OCI-LY3 (cell line): ENCODE data around the gene SLC25A18.

ENCODE experiments used
- H2AFZ ChIP-seq: fragments of 200-600, 300-600 bp; shearing (Covaris generic); 2 replicates; pipeline ENCODE4 v1.6.0; 2014; ENCODE audit warnings: antibody characterized with exemption, low read depth, low read length
- H3K27ac ChIP-seq: fragments of 200-600, 300-600 bp; sonication (generic); 2 replicates; pipeline ENCODE4 v1.5.1; 2014; ENCODE audit warnings: mild to moderate bottlenecking, low read length, moderate library complexity, mixed read lengths
- H3K27me3 ChIP-seq: fragments of 200-600, 300-600 bp; sonication (generic); 2 replicates; pipeline ENCODE4 v1.6.1; 2014; ENCODE audit warnings: low read depth, low read length, mixed read lengths
- H3K36me3 ChIP-seq: fragments of 200-600, 300-600 bp; sonication (generic); replicated peaks from 2 replicates; pipeline ENCODE3; 2014; ENCODE audit warnings: low read depth, low read length, mixed read lengths
- H3K4me1 ChIP-seq: fragments of 300-600, 200-600 bp; sonication (generic); 2 replicates; pipeline ENCODE4 v1.6.1; 2014; ENCODE audit warnings: low read length, mixed read lengths
- H3K4me2 ChIP-seq: fragments of 200-600, 300-600 bp; sonication (generic); 2 replicates; pipeline ENCODE4 v1.6.1; 2014; ENCODE audit warnings: low read length, mixed read lengths
- H3K4me3 ChIP-seq: fragments of 300-600, 200-600 bp; sonication (generic); 2 replicates; pipeline ENCODE4 v1.5.1; 2014; ENCODE audit warnings: antibody characterized with exemption, mild to moderate bottlenecking, low read length, moderate library complexity
- H3K79me2 ChIP-seq: fragments of 300-600, 200-600 bp; shearing (Covaris generic); 2 replicates; pipeline ENCODE4 v1.6.1; 2014; ENCODE audit warnings: mild to moderate bottlenecking, low read length, mixed read lengths
- H3K9ac ChIP-seq: fragments of 300-600, 200-600 bp; shearing (Covaris generic); 2 replicates; pipeline ENCODE4 v1.6.0; 2014; ENCODE audit warnings: mild to moderate bottlenecking, low read length, moderate library complexity
- H3K9me3 ChIP-seq: fragments of 200-600, 300-600 bp; shearing (Covaris generic); 2 replicates; pipeline ENCODE4 v1.6.1; 2014; ENCODE audit warnings: low read length, mixed read lengths; ENCODE audit not compliant: insufficient read depth
- H4K20me1 ChIP-seq: fragments of 200-600, 300-600 bp; sonication (generic); 2 replicates; pipeline ENCODE4 v1.6.1; 2016; ENCODE audit warnings: low read length, mixed read lengths; ENCODE audit not compliant: insufficient read depth
- CTCF ChIP-seq: fragments of 200-600, 300-600 bp; sonication (generic); IDR thresholded peaks from 2 replicates; pipeline ENCODE4 v1.5.1; 2014; ENCODE audit warnings: antibody characterized with exemption, low read length, low read depth
- EZH2phosphoT487 ChIP-seq: fragments of 200-600 bp; shearing (Covaris generic); IDR thresholded peaks from 2 replicates; pipeline ENCODE4 v1.6.1; 2018; ENCODE audit warnings: antibody characterized with exemption, mixed run types, low read depth

The SLC25A18 gene

GRCh38 chr22:17612057-17612456 is 48.8 kb downstream of the SLC25A18 start:
- Histone ChIP-seq H3K79me2 (no peaks in the 10 kb centered on the region), H3K4me3 (no peak overlapping the region), H3K4me1 (no peaks in the 10 kb centered on the region), H2AFZ (no peak overlapping the region), H4K20me1 (peaks cover 4% of the 10 kb centered on the region; the same call in 1 of the 2 replicates), H3K9ac (no peak overlapping the region), H3K27ac (no peak overlapping the region), H3K27me3 (no peaks in the 10 kb centered on the region), H3K36me3 (peaks cover 27% of the 10 kb centered on the region), H3K9me3 (no peaks in the 10 kb centered on the region), H3K4me2 (no peak overlapping the region)
- TF ChIP-seq CTCF (no peak), EZH2phosphoT487 (no peak)

- Histone ChIP-seq H3K36me3 (peaks cover 20% of the 10 kb centered on the region), H3K4me3 (no peak overlapping the region), H3K4me1 (no peaks in the 10 kb centered on the region), H3K27me3 (no peaks in the 10 kb centered on the region), H3K27ac (no peak overlapping the region), H2AFZ (no peak overlapping the region), H4K20me1 (no peaks in the 10 kb centered on the region), H3K79me2 (no peaks in the 10 kb centered on the region), H3K9me3 (no peaks in the 10 kb centered on the region), H3K4me2 (no peak overlapping the region), H3K9ac (no peak overlapping the region)
- no peak for TF ChIP-seq CTCF
- no peak for TF ChIP-seq EZH2phosphoT487
These were observed 50.0 kb downstream of the SLC25A18 start for GRCh38 chr22:17613280-17613679.

GRCh38 chr22:17627961-17628405 is 64.7 kb downstream of the SLC25A18 start:
- peak overlapping the region; percentile 70; the same call in 1 of the 2 replicates for H2AFZ ChIP-seq
- H3K9ac ChIP-seq, result peak overlapping the region; percentile 75
- H4K20me1 ChIP-seq, result 0 out of 2 replicates have a peak, but pooled peaks cover 3% of the 10 kb centered on the region
- peak overlapping the region; percentile 87 for H3K4me2 ChIP-seq
- peaks cover 13% of the 10 kb centered on the region for H3K4me1 ChIP-seq
- peak overlapping the region; percentile 38 for H3K27ac ChIP-seq
- TF ChIP-seq CTCF (no peak), EZH2phosphoT487 (no peak)
- H3K4me3 ChIP-seq, result peak overlapping the region; percentile 85
- H3K36me3 ChIP-seq, result peaks cover 2% of the 10 kb centered on the region
- H3K27me3 ChIP-seq, result no peaks in the 10 kb centered on the region
- H3K79me2 ChIP-seq, result peaks cover 54% of the 10 kb centered on the region
- no peaks in the 10 kb centered on the region for H3K9me3 ChIP-seq

- Histone ChIP-seq H3K9ac (peak within 1 kb of the TSS; percentile 75), H3K4me3 (peak within 1 kb of the TSS; percentile 85), H2AFZ (peak within 1 kb of the TSS; percentile 92), H4K20me1 (0 out of 2 replicates have a peak, but pooled peaks cover 3% of the 10 kb centered on the region), H3K9me3 (no peaks in the 10 kb centered on the region), H3K4me2 (peak within 1 kb of the TSS; percentile 87), H3K36me3 (peaks cover 2% of the 10 kb centered on the region), H3K4me1 (peaks cover 13% of the 10 kb centered on the region), H3K27me3 (no peaks in the 10 kb centered on the region), H3K27ac (peak within 1 kb of the TSS; percentile 45), H3K79me2 (peaks cover 52% of the 10 kb centered on the region)
- no peak for TF ChIP-seq CTCF
- no peak for TF ChIP-seq EZH2phosphoT487
These were observed 65.3 kb downstream of the SLC25A18 start, which contains the start of gene ATP6V1E1 for GRCh38 chr22:17628406-17629172. TSS of gene ATP6V1E1 (minus strand) at chr22:17628749. CDS start at chr22:17628635, 114 bp downstream.
